GM12864 (cell line): ENCODE measurements around the gene GALNT18.

Source experiments
- DNase-seq: peaks from one replicate; pipeline ENCODE4 v3.0.0-alpha.2; 2011; ENCODE audit warnings: low read depth
- H3K4me3 ChIP-seq: 2 replicates; pipeline ENCODE4 v1.5.1; 2011; ENCODE audit warnings: mild to moderate bottlenecking, low read depth, low read length, control low read depth
- CTCF ChIP-seq: IDR thresholded peaks from 2 replicates; pipeline ENCODE4 v1.5.1; 2011; ENCODE audit warnings: low read depth, mild to moderate bottlenecking, moderate library complexity, low read length, control low read depth, inconsistent platforms; ENCODE audit errors: missing control alignments

Gene GALNT18

GRCh38 chr11:11391169-11391568 lies 230.6 kb downstream of the GALNT18 start:
- no peak for DNase-seq
- H3K4me3 ChIP-seq, result no peak overlapping the region
- TF ChIP-seq CTCF, result no peak

DNA sequence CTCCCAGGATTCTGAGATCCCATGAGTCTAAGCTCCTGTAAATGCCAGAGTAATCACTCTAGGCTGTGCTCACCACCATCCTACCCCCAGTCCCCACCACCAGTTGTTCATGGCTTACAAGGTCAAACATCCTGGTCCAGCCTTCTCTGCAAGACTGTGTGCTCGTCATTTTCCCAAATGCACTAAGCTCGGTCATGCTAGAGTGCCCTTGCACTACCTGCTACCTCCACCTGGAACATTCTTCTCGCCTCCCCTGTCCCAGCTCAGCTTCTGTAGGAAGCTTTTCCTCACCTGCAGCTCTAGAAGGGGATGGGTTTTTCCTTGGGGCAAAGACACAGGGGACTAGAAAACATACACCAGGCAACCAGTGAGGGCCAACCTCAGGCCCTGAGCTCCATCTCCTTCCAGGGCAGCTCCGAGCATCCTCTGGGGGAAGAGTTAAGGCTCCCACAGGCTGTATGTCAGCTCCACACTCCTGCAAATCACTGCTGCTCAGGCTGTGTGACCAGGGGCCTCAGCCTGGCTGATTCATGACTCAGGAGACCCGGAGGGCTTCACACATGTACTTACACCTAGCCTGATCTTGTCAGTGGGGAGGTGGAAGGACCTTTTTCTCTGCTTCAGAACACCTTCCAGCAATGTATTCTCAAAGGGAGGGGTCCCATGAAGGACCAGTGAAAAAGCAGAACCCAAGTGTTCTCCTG lies 231.6 kb downstream of the GALNT18 start:
- DNase-seq, result no peak
- H3K4me3 ChIP-seq, result no peak overlapping the region
- no peak for TF ChIP-seq CTCF

DNA sequence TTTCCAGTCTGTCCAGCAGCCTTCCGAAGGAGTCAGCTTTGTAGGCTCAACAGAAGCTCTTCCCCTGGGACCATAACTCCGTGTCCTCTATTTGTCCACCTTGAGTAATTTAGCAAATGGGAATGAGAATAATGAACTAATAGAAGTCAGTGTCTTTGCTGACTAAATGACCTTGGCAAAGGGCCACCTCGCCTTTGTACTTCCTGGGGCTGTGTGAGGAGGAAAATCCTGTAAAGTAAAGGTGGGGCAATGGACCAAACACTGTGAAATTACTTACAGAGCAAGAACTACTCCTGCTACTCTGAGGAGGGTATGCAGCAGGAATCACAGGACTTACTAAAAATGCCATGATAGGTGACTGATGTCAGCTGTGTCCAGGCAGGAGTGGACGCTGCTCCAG lies 232.6 kb downstream of the GALNT18 start:
- H3K4me3 ChIP-seq, result no peak overlapping the region
- DNase-seq, result no peak
- TF ChIP-seq CTCF, result no peak

DNA sequence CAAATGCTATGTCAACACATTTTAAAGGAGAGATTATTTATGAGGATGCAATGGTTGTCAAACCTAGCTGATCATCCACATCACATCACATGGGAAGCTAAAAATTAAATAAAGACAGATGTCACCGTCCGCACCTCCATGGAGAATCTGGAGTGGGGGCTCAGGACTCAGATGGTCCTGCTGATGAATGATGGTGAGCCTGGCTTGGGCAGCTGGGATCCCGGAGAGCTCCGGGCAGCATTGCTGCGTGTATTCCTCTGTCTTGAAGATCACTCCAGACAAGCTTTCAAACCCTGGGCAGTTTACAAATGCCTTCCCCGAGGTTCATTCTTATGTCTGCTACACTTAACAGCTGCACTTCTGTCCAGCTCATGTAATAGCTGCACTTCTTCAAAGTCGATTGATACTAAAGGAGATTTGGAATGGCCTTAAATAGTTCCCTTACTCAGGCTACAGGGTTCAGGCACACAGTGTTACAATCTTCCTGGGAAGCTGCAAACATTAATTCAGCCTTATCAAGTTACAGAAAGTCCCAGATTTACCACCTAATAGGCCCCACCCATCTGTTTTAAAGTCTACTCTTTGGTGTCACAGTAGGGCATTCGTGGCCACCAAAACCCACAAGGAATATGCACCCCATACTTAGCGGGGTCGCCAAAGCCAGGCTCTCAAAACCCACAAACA lies 234.0 kb downstream of the GALNT18 start:
- H3K4me3 ChIP-seq, result no peak overlapping the region
- DNase-seq, result no peak
- no peak for TF ChIP-seq CTCF

- no peak for TF ChIP-seq CTCF
- no peak for DNase-seq
Observed at GRCh38 chr11:11387207-11387606, 234.6 kb downstream of the GALNT18 start.

DNA sequence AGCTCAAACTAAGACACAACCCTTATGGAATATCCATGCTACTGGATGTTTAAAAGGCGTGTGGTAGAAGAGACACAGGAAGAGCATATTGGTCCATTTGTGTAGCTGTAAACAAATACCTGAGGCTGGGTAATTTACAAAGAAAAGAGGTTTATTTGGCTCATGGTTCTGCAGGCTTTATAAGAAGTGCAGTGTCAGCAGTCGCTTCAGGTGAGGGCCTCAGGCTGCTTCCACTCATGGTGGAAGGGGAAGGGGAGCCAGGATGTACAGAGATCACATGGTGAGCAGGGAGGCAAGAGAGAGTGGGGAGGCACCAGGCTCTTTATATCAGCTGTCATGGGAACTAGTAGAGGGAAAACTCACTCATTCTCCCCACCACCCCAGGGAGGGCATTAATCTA lies 237.0 kb downstream of the GALNT18 start:
- TF ChIP-seq CTCF, result no peak

More at GRCh38 chr11:11387207-11387606, 234.6 kb downstream of the GALNT18 start:
- H3K4me3 ChIP-seq, result no peak overlapping the region

More for the DNA sequence above, 237.0 kb downstream of the GALNT18 start:
- no peak overlapping the region for H3K4me3 ChIP-seq
- no peak for DNase-seq
